ENCODE measurements around the gene RNASE7.

RNASE7 gene

GRCh38 chr14:21043387-21043973 is 1.3 kb downstream of the RNASE7 start:
- DNase-seq (ENCODE audit: low spot score): no peak

GRCh38 chr14:21043974-21044618 is 1.9 kb downstream of the RNASE7 start:
- DNase-seq (ENCODE audit: low spot score): no peak

GRCh38 chr14:21047378-21047781 is 5.2 kb downstream of the RNASE7 start:
- no peak for DNase-seq (ENCODE audit: low spot score)

- DNase-seq (ENCODE audit: low spot score): no peak
These were observed 6.5 kb downstream of the RNASE7 start for GRCh38 chr14:21048638-21049037.

- no peak for DNase-seq (ENCODE audit: low spot score)
These were observed 7.1 kb downstream of the RNASE7 start for GRCh38 chr14:21049271-21049673.

DNA sequence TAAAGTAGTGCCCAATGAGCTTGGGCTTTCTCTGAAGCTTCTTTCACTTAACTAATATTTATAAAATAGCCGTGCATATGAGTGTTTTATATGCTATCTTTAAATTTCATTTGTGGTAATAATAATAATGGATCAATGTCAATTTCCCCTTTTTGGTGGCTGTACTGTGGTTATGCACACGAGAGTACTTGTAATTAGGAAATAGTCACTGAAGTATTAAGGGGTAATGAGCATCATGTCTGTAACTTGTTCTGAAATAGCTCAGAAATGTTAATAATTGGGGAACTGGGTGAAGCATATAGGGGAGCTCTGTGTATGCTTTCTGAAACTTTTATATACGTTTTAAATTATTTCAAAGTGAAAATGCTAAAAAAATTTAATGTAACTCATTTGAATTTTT is 8.4 kb downstream of the RNASE7 start:
- no peak for DNase-seq (ENCODE audit: low spot score)

- no peak for DNase-seq (ENCODE audit: low spot score)
These were observed 11.3 kb downstream of the RNASE7 start for GRCh38 chr14:21053184-21054122.

- DNase-seq (ENCODE audit: low spot score): no peak
These were observed 12.1 kb downstream of the RNASE7 start for GRCh38 chr14:21054123-21054767.

DNA sequence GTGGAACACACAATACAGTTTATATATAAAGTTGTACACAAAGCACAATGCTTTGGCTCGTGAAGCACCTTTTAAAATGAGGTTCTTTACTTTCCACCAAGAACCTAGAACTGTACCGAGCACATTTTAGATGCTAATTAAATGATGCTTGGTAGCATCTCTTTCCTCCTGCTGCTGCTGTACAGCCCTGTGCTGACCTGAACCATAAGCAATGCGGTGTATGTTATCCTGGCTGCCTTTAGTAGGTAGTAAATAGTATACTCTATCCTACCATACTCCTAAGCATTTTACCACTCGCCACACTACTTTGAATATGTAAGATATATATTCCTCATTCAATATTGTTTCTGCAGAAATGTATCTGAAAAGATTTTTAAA is 12.6 kb downstream of the RNASE7 start:
- DNase-seq (ENCODE audit: low spot score): no peak

- DNase-seq (ENCODE audit: low spot score): peak; percentile 41
These were observed 13.4 kb downstream of the RNASE7 start for GRCh38 chr14:21055432-21056117.

DNA sequence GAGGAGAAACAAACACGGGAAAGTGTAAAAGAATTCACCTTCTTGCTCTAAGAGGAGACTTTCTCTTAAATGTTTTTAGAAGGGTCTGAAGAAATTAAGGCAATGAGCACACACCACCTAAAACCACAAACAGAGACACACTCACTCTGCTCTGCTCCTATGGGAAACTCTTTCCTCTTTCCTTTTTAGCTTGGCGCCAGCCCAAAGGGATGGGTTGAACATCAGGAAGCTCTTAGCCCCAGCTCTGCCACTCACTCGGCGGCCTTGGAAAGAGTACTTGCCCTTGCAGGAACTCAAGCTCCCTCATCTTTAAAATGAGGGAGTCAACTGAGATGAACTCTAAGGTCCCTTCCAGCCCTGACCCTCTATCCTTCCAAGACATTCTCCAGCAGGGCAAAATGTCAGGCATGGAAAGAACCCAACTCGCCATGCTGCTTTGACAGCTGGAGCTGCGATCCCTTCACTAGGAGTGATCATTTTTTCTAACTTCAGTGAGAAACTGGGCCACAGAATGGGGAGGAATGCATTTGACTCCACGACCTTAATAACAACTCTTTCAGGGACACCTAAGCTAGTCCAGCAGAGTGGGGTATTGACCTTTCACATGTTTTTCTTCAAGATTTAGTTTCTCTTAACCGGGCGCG is 14.5 kb downstream of the RNASE7 start:
- no peak for DNase-seq (ENCODE audit: low spot score)

DNA sequence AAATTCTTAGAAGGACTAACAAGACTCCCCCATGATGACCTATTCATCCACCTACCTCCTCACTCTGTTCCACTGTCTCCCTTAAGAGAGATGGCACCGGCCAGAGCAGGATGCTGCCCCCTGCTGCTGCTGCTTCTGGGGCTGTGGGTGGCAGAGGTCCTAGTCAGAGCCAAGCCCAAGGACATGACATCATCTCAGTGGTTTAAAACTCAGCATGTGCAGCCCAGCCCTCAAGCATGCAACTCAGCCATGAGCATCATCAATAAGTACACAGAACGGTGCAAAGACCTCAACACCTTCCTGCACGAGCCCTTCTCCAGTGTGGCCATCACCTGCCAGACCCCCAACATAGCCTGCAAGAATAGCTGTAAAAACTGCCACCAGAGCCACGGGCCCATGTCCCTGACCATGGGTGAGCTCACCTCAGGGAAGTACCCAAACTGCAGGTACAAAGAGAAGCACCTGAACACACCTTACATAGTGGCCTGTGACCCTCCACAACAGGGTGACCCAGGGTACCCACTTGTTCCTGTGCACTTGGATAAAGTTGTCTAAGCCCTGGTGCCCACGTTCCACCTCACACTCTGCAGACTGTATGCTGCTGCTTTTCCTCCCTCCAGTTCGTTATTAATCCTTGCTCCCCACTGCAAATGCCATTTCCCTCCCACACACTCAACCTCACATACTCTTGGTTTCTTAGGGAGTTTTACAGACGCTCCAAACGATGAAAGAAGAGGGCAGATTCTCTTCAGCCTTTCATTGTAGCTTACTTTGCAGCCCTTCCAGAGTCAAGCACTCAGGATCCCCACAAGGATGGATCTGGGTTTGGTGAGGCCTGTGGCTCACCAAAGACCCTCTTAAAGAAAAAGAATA is 15.9 kb downstream of the RNASE7 start, which contains the start of gene RNASE8:
Gene RNASE8 (plus strand): TSS at position 20 of the 873 bp plus-strand sequence. CDS start 71 bp downstream, at position 91.
- DNase-seq (ENCODE audit: low spot score): no peak

DNA sequence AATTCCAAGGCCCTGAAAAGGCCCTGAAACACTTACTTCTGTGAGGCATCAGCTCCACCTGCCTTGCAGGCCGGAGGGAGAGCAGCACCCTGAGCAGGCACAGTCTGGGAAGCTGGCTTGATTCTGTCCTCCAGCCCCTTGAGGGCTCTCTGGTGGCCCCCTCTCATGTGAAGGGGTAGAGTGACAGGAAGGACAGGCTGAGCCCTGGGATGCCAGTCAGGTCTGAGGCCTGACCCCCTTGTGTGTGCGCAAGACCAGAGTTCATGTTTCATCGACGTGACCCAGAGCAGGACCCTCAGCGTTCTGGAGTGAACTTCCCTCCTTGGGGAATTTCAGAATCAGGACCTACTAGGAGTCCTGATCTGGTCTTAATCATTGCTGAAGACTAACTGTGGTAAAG is 16.7 kb downstream of the RNASE7 start:
- DNase-seq (ENCODE audit: low spot score): no peak

DNA sequence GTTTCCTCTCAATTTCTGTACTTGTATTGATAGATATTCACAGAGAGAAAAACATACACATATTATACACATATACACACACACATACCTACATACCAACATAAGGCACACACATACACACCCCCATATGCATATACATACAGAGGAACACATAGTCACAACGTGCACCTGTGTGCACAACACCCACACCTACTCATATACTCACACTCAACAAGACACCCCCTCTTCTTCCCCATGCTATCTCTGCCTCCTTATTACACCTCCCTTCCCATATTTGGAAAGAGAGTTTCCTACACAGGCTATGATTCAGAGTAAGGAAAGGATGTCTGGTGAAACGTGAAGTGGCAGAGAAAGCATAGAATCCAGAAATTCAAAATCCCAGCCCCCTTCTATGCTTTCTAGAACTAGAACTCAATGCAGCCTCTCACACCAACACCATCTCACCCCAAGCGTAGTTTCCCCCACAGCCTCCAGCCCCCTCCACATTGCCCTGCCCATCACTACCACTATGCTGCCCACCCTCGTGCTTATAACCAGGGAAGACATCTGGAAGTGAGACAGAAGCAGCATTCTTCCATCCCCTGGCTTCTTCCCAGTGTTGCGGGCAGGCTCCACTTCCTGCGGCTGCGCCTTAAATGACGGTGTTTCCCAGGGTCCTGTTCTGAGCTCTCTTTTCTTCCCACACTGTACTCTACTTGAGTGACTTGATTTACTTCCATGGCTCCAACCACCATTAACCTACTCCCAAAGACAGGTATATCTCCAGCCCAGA is 17.9 kb downstream of the RNASE7 start:
- no peak for DNase-seq (ENCODE audit: low spot score)

DNA sequence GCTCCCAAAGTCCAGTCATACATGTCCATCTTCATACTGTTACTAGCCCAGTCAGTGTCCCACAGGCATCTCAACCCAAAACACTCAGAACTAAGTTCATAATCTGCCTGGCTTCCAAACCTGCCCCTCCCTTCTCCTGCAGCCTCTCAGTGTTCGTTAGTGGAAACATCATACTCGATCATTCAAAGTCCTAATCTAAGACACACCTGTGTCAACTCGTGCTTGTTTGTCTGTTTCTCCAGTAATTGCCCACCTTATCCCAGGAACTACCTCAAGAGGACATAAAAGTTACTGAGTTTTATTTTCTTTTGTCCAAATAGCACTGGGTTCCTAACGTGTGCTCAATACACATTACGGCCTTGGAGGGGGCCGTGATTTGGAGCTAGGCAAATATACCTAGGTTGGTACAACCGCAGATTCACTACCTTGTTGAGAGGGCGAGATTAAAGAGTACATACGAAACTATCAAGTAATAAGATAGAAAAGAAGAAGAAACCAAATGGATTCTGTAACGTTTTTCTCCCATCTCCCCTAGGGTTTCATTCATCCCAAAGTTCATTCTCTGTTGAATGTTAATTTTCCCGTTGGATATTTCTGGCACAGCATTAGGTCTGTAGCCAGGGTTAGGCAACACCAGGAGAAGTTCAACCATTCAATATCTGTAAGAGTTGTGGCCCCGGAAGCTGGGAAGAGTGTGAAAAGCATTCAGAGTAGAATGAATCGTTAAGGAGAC is 18.6 kb downstream of the RNASE7 start:
- DNase-seq (ENCODE audit: low spot score): no peak

GRCh38 chr14:21061347-21061668 is 19.1 kb downstream of the RNASE7 start:
- no peak for DNase-seq (ENCODE audit: low spot score)

DNA sequence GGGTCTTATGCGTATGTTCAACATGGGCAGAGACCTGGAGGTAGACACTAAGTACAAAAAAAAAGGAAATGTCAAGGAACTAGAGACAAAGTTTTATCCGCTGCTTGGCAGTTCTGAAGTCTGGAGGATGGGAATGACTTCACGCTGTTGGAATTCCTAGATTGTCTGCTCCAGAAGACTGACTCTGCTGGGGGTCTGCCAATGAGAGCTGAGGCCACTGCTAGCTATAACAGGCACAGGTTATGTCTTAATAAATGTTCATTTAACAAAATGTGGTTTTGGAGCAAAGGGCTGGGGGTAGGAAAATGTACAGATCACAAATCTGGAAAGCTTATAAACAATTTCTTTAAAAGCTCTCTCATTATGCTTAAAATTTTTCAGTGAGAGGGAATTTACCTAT is 21.3 kb downstream of the RNASE7 start:
- no peak for DNase-seq (ENCODE audit: low spot score)

GRCh38 chr14:21066882-21067502 is 24.8 kb downstream of the RNASE7 start:
- DNase-seq (ENCODE audit: low spot score): peak; percentile 57

Data from HuH-7 (cell line).